Iris pigment epithelial cell (primary cell): ENCODE results near the gene BAHCC1.
A peak's percentile ranks its signal among the peaks of the same experiment; 100 is the strongest.

ENCODE experiments used
- DNase-seq: peaks from one replicate; pipeline ENCODE4 v3.0.0-alpha.2; 2011; ENCODE audit warnings: low read depth

BAHCC1 gene

DNA sequence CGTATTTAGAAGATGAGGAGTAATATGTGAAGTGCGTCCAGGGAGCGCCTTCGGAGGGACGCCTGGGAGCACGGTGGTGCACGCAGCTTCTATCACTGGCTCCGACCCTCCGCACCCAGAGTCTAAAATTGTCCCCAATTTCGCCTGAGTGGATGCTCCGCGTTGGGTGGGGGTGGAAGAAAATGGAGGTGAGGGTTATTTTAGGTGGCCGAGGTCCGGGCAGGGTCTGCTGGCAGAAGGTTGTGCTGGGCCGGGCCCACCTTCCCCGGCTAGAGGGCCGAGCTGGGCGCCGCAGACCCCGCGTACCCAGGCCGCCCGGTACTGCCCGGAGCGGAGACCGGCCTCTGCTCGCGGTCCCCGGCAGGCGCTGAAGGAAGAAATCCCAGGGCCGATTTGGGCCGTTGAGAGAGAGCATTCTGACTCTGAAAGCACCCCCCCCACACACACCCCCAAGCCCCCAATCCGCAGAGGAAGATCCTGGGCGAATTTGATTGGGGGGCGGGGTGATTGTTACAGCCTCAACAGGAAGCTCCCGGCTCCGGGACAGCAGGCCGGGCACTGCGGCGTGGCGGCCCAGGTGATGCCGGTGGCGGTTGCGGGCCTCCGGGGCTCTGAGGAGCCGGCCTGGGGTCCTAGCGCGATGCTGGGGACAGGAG, 3.0 kb downstream of the BAHCC1 start:
- peak; percentile 65 for DNase-seq

DNA sequence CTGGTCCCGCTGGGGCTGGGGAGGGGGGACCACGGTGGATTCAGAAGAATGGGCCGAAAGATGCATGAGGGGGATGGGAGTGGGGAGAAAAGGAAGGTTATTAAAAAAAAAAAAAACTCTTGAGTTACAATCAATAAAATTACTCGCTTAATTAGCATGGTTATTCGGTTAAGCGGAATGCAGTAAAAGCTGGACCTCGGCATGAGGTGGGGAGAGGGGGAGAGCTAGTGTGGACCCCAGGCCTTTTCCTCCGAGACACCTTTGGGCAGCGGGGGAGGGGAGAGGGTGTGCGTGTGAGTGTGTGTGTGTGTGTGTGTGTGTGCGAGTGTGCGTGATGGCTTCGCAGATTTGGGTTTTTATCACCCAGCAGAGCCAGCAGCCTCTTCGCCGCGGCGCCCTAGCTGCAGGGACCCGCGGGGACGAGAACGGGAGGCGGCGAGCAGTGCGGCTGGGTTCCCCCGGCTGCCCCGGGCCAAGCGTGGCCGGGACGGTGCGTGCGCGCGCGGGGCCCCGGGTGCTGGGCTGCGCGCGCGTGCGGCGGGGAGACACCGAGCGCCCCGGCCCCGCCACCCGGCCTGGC, 3.7 kb downstream of the BAHCC1 start:
- DNase-seq: peak; percentile 43

- DNase-seq: peak; percentile 44
Measured at GRCh38 chr17:81399481-81400153, 4.4 kb downstream of the BAHCC1 start.

DNA sequence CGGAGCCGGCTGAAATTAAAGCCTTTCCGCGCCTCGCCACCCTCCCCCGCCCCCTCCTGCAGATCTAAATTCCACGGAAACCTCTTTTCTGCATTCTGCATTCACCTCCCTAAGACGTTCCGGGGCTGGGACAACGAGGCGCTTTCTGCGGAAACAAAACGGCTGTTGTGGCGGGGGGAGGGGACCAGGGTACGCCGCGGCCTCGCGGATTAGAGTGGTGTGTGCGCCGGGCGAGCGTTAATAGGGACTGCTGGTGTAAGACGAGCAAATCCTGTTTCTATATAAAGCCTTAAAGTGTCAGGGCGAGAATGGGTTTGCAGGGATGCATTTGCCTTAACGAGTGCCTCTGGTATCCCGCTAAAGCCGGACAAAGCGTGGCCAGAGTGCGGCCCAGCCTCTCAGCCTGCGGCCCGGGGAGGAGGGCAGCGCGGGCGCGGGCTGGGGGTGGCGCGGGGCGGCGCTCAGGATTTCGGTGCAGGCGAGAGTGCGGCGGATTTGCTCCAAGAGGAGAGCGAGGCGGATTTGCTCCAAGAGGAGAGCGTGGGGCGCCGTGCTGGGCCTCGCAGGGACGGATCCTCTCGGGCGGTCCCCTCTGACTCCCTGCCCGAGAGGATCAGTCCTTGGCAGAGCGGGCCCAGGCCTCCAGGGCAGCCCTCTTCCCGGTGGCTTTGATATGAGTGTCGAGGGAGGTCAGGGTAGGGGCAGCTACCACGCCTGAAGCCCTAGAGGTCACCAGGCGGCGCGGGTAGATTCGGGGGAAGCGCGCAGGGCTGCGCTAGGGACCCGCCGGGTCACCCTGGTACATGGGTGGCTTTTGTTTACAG, 5.1 kb downstream of the BAHCC1 start:
- peak; percentile 73 for DNase-seq

- DNase-seq: no peak
Measured at GRCh38 chr17:81400996-81401722, 5.9 kb downstream of the BAHCC1 start.

- peak; percentile 71 for DNase-seq
Measured at GRCh38 chr17:81401723-81402529, 6.7 kb downstream of the BAHCC1 start.

- no peak for DNase-seq
Measured at GRCh38 chr17:81402530-81402941, 7.3 kb downstream of the BAHCC1 start.

DNA sequence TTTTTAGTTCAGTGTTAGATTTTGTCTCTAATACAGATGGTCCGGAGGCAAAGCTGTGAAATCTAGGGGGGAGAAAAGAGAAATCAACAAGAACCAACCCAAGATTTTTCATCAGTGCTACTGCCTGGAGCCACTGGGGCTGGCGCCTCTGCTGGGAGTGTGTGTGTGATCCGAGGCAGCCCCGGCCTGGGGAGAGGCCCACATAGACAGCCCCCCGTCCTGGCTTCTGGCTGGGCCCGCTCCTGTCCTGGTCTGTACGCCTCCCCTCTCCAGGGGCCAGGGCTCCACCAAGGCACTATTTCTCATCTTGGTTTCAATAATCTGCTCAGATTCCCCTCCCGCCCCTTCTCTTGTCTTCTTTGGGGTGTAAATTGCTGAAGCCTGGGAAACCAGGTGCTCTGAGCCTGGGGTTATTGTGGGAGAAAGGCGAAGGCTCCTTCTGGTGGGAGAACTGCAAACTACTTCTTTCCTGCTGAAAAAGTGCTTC, 7.8 kb downstream of the BAHCC1 start:
- DNase-seq: peak; percentile 52

- DNase-seq: no peak
Measured at GRCh38 chr17:81403671-81404534, 8.6 kb downstream of the BAHCC1 start.

GRCh38 chr17:81404558-81405165, 9.4 kb downstream of the BAHCC1 start:
- no peak for DNase-seq

DNA sequence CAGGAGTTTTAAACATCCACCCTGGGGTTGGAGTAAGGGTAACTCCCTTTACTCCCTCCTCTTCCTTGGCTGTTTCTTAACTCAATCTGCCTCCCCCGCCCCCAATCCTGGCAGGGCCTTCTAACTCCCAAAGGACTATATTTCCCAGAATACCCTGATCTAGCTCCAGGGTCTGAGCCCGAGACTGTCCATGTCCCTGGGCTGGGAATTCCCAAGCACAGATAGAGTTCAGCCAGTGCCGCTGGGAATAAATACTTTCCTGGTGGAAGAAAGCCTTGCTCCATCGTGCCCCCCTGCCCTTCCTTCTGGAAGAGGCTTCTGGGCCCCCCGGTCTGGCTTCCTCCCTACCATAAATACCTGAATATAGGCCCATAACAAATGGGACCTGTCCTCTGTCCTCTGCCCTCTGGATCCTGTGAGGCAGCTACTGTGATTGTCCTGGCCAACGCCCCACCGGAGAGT, 10.2 kb downstream of the BAHCC1 start:
- no peak for DNase-seq

DNA sequence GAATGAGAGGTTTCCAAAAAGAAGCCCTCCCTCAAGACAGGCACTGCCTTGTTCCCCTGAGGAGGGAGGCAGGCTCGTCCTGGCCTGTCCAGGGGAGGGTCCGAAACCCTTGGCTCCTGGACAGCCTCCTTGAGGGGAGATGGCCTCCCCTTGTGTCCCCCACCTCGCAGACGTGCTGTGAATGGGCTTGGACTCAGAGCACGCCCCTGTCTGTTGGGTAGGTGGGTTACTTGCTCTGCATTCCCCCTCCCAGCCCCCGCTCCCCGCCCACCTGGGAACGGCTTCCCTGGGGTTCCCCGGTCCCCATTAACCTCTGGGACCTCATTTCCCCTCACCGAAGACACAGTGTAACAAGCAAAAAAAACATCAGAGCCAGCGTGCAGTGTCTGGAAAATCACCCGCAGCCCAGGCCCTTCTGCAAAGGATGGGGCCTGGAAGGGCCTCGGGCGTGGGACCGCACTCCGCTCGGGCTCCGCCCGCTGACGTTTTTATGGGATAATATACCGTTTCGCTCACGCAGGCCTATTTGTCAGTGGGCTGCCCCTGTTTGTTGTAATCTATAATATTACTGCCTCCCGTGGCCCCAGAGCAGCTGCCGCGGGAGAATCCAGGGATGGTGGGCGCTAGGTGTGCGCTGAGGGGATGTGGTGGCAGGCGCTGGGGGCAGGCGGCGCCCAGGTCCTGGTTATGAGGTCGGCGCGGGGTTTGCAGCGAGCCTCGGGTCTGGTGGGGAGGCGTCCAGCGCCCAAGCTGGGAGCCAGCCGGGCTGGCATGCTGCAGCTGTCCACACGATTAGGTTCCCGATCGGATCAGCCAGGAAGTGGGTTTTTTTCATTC, 11.1 kb downstream of the BAHCC1 start:
- no peak for DNase-seq

GRCh38 chr17:81408049-81408448, 12.8 kb downstream of the BAHCC1 start:
- DNase-seq: no peak

DNA sequence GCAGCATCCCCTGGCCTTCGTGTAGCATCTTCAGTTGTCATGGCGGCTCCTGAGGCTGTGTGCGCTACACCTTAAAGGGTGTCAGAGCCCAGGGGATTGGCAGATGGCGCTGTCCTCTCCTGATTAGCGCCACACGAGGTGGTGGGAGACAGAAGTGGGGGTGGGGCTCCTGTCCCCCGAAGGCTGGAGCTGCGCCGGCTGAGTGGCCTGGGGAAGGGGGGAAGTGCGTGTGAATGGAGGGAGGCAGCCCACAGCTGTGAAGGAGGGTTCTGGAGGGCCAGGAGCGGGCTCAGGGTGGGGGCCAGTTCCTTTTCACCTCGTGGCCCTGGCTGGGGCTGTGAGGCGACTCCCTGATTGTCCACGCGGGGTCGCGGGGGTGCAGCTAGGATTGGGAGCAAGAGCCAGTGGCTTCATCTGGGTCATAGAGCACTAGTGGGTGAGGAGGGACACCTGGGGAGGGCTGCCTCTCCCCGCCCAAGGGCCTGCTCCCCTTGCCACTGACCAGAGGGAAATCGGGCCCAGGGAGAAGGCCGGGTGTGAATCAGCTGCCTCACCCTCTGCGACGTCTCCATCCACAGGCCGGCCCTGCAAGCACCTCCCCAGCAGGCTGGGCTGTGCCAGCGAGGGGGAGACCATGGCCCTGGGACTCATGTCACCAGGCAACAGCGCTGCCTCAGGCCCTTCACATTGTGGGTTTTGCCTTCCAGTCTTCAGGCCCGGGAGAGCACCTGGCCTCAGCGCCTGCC, 14.1 kb downstream of the BAHCC1 start:
- DNase-seq: no peak

GRCh38 chr17:81410852-81411251, 15.6 kb downstream of the BAHCC1 start:
- no peak for DNase-seq

GRCh38 chr17:81411305-81411704, 16.0 kb downstream of the BAHCC1 start:
- DNase-seq: no peak

GRCh38 chr17:81412490-81413093, 17.3 kb downstream of the BAHCC1 start:
- peak; percentile 51 for DNase-seq
